CD4-positive, alpha-beta memory T cell (primary cell): ENCODE data around the gene CEP112. TPM values are rescaled to one million over a fixed set of nuclear protein-coding genes. Genes with fewer than 3 reads are reported as not detected.

ENCODE experiments used
- CTCF ChIA-PET: fragments of 350-600 bp; sonication (Branson Sonifier 250); formaldehyde crosslinking; loops from one replicate; lab custom pipeline; 2021; ENCODE audit warnings: inconsistent platforms; ENCODE audit not compliant: partially characterized antibody; lab: Charles Lee
- POLR2A ChIA-PET: fragments of 350-600 bp; sonication (Branson Sonifier 250); formaldehyde crosslinking; loops from one replicate; lab custom pipeline; 2021; ENCODE audit not compliant: partially characterized antibody; lab: Charles Lee
- DNase-seq, 5 donors: peaks; one replicate each; pipeline versions ENCODE4 v3.0.0 to v3.0.0-alpha.2; 2020 to 2022; ENCODE audit warnings: mixed read lengths in 1 of 5
- H3K27ac ChIP-seq: one replicate; pipeline ENCODE4 v1.7.0; 2013; ENCODE audit warnings: low read depth, low read length
- H3K27me3 ChIP-seq: 2 replicates; pipeline ENCODE4 v1.7.0; 2013; ENCODE audit warnings: mild to moderate bottlenecking, low read length, moderate library complexity; ENCODE audit not compliant: insufficient read depth
- H3K36me3 ChIP-seq: 2 replicates; pipeline ENCODE4 v1.7.0; 2013; ENCODE audit warnings: mild to moderate bottlenecking, low read length, moderate library complexity; ENCODE audit not compliant: insufficient read depth
- H3K4me1 ChIP-seq: 2 replicates; pipeline ENCODE4 v1.7.0; 2013; ENCODE audit warnings: mild to moderate bottlenecking, low read length, moderate library complexity; ENCODE audit not compliant: insufficient read depth
- H3K4me3 ChIP-seq, 2 donors: one replicate each; pipeline ENCODE4 v1.7.0; 2013; ENCODE audit warnings: low read length in 2 of 2, mild to moderate bottlenecking in 1 of 2
- H3K9me3 ChIP-seq, 2 donors: one replicate each; pipeline ENCODE4 v1.7.0; 2013; ENCODE audit warnings: low read length in 2 of 2, control low read depth in 1 of 2; ENCODE audit not compliant: control insufficient read depth in 1 of 2
- H3K27ac Mint-ChIP-seq, 7 donors: one replicate each; pipeline ENCODE4 v1.8.0; 2020 to 2021; ENCODE audit warnings: mixed read lengths in 7 of 7, mild to moderate bottlenecking in 6 of 7, inconsistent platforms in 3 of 7, moderate library complexity in 3 of 7
- H3K27me3 Mint-ChIP-seq, 2 donors: one replicate each; pipeline ENCODE4 v1.8.0; 2020 to 2021; ENCODE audit warnings: mixed read lengths in 2 of 2
- H3K36me3 Mint-ChIP-seq, 2 donors: one replicate each; pipeline ENCODE4 v1.8.0; 2020 to 2021; ENCODE audit warnings: mixed read lengths in 2 of 2, inconsistent platforms in 1 of 2, mild to moderate bottlenecking in 1 of 2
- H3K4me1 Mint-ChIP-seq, 4 donors: one replicate each; pipeline ENCODE4 v1.8.0; 2020 to 2021; ENCODE audit warnings: mixed read lengths in 4 of 4, mild to moderate bottlenecking in 1 of 4
- H3K4me3 Mint-ChIP-seq, 8 donors: one replicate each; pipeline ENCODE4 v1.8.0; 2020 to 2021; ENCODE audit warnings: mixed read lengths in 8 of 8, mild to moderate bottlenecking in 7 of 8, moderate library complexity in 6 of 8, inconsistent platforms in 3 of 8
- H3K9me3 Mint-ChIP-seq, 8 donors: one replicate each; pipeline ENCODE4 v1.8.0; 2020 to 2021; ENCODE audit warnings: mixed read lengths in 8 of 8, mild to moderate bottlenecking in 5 of 8, inconsistent platforms in 3 of 8, moderate library complexity in 1 of 8
- intact Hi-C: fragments of 100-400 bp; cut with micrococcal nuclease; formaldehyde crosslinking; loops from one replicate; pipeline ENCODE4 v1.15.1; 2023
- polyA plus RNA-seq, 2 donors: library from polyadenylated mRNA; unstranded; fragments of 300-500 nt; fragmentation: Illumina TruSeq; gene quantifications; one replicate each; pipeline ENCODE4 v1.2.3, GENCODE V29; 2021
- total RNA-seq, 2 experiments: library from RNA; stranded (reverse); gene quantifications; one replicate each; pipeline ENCODE4 v1.2.3, GENCODE V29; 2021

The CEP112 gene
- total and polyA plus RNA-seq, 4 experiments from 2014 or later = 0.34 to 3.9 (median 1.4) TPM

DNA sequence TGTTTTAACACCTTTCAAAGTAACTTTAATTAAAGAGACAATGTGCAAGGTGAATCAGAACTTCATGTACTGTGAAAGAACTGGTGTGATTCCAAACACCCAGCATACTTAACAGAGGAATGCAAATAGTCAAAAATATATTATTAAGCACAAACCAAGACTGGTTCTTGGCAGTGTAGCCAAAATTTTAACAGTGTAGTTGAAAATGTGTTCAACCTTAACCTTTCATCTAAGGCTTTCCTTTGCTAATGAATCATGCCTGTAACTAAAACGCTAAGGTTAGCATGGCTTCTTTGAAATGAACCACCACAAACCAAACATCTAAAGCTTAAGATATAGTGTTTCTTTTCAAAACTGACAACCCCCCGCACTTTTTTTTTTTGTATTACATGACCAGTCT, 484.2 kb downstream of the CEP112 start:
- Mint-ChIP-seq H3K9me3 (peaks cover 0 to 2% (median 0%) of the 10 kb centered on the region in 8 donors), H3K4me3 (no peak overlapping the region), H3K27me3 (peaks cover 0 to 2% of the 10 kb centered on the region in 2 donors), H3K36me3 (no peaks in the 10 kb centered on the region), H3K27ac (no peak overlapping the region), H3K4me1 (peaks cover 9 to 16% (median 10%) of the 10 kb centered on the region in 4 donors)
- POLR2A ChIA-PET = no interaction called here
- no peak overlapping the region for H3K4me3 ChIP-seq
- H3K27ac ChIP-seq = no peak overlapping the region
- CTCF ChIA-PET = no interaction called here
- intact Hi-C loops = no loop called here
- H3K4me1 ChIP-seq = peaks cover 13% of the 10 kb centered on the region
- H3K9me3 ChIP-seq = no peaks in the 10 kb centered on the region
- no peak for DNase-seq
- H3K36me3 ChIP-seq = no peaks in the 10 kb centered on the region
- H3K27me3 ChIP-seq = no peaks in the 10 kb centered on the region

DNA sequence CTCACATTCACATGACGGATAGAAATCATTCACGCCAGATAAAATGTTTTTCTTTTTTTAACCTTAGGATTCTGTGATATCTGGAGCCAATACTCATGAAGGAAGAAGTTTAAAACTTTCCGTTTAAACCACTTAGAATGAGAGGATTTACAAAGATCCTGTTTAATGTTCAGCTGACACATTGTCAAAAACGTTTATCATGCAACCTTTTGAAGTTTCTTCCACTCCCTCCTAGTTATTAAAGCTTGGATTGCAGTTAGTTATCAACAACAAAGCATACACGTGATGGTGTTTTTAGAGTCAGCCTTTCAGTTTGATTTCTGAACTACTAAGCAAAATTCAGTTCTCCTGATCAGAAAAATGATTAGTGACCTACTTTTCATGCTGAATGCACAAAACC, 487.2 kb downstream of the CEP112 start:
- Histone ChIP-seq H3K4me3 (no peak overlapping the region), H3K27ac (no peak overlapping the region), H3K27me3 (no peaks in the 10 kb centered on the region), H3K4me1 (no peaks in the 10 kb centered on the region), H3K36me3 (no peaks in the 10 kb centered on the region), H3K9me3 (no peaks in the 10 kb centered on the region)
- no peak overlapping the region for H3K27ac Mint-ChIP-seq
- no peaks in the 10 kb centered on the region for H3K36me3 Mint-ChIP-seq
- no peaks in the 10 kb centered on the region for H3K4me1 Mint-ChIP-seq
- POLR2A ChIA-PET = no interaction called here
- no peak overlapping the region for H3K4me3 Mint-ChIP-seq
- H3K27me3 Mint-ChIP-seq = peaks cover 0 to 2% of the 10 kb centered on the region in 2 donors
- intact Hi-C loops = no loop called here
- no peak for DNase-seq
- CTCF ChIA-PET = no interaction called here
- H3K9me3 Mint-ChIP-seq = peaks cover 0 to 4% (median 0%) of the 10 kb centered on the region in 8 donors

GRCh38 chr17:65703891-65704290, 488.0 kb downstream of the CEP112 start:
- no peaks in the 10 kb centered on the region for H3K4me1 ChIP-seq
- intact Hi-C loops = no loop called here
- Mint-ChIP-seq H3K27me3 (peaks cover 3% of the 10 kb centered on the region in 2 donors), H3K9me3 (peaks cover 0 to 4% (median 0%) of the 10 kb centered on the region in 8 donors), H3K4me1 (no peaks in the 10 kb centered on the region), H3K4me3 (no peak overlapping the region), H3K36me3 (no peaks in the 10 kb centered on the region), H3K27ac (no peak overlapping the region)
- no peak for DNase-seq
- H3K4me3 ChIP-seq = no peak overlapping the region
- H3K27me3 ChIP-seq = no peaks in the 10 kb centered on the region
- ChIA-PET POLR2A (no interaction called here), CTCF (no interaction called here)
- no peaks in the 10 kb centered on the region for H3K9me3 ChIP-seq
- no peaks in the 10 kb centered on the region for H3K36me3 ChIP-seq
- no peak overlapping the region for H3K27ac ChIP-seq

DNA sequence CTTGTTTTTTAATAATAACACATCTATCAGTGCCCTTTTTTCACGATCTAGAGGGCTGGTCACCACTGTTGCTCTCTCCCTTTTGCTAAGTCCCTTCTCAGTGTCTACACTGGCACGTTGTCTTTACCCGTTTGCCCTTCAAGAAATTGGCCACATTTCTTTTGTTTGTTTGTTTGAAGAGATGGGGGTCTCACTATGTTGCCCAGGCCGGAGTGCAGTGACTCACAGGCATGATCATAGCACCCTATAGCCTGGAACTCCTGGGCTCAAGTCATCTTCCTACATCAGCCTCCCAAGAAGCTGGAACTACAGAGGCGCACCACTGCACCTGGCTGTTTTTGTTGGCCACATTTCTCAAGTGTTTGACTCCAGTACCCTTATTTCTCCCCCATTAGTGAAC, 492.5 kb downstream of the CEP112 start:
- H3K27me3 ChIP-seq = no peaks in the 10 kb centered on the region
- H3K27me3 Mint-ChIP-seq = peaks cover 3 to 6% of the 10 kb centered on the region in 2 donors
- H3K4me1 Mint-ChIP-seq = no peaks in the 10 kb centered on the region
- H3K36me3 Mint-ChIP-seq = no peaks in the 10 kb centered on the region
- no peak overlapping the region for H3K27ac Mint-ChIP-seq
- no peaks in the 10 kb centered on the region for H3K9me3 ChIP-seq
- no peaks in the 10 kb centered on the region for H3K36me3 ChIP-seq
- H3K4me3 Mint-ChIP-seq = no peak overlapping the region
- ChIA-PET POLR2A (no interaction called here), CTCF (no interaction called here)
- no peak for DNase-seq
- H3K4me3 ChIP-seq = no peak overlapping the region
- peaks cover 0 to 3% (median 0%) of the 10 kb centered on the region in 8 donors for H3K9me3 Mint-ChIP-seq
- no peak overlapping the region for H3K27ac ChIP-seq
- intact Hi-C loops = no loop called here
- no peaks in the 10 kb centered on the region for H3K4me1 ChIP-seq

GRCh38 chr17:65698381-65699061, 493.4 kb downstream of the CEP112 start:
- Mint-ChIP-seq H3K27ac (no peak overlapping the region), H3K4me1 (no peaks in the 10 kb centered on the region), H3K36me3 (no peaks in the 10 kb centered on the region), H3K27me3 (peaks cover 3 to 8% of the 10 kb centered on the region in 2 donors), H3K9me3 (peaks cover 0 to 3% (median 0%) of the 10 kb centered on the region in 8 donors), H3K4me3 (no peak overlapping the region)
- POLR2A ChIA-PET = no interaction called here
- no peak for DNase-seq
- Histone ChIP-seq H3K9me3 (no peaks in the 10 kb centered on the region), H3K36me3 (no peaks in the 10 kb centered on the region), H3K4me3 (no peak overlapping the region), H3K27ac (no peak overlapping the region), H3K27me3 (no peaks in the 10 kb centered on the region), H3K4me1 (no peaks in the 10 kb centered on the region)
- CTCF ChIA-PET = no interaction called here
- intact Hi-C loops = no loop called here

DNA sequence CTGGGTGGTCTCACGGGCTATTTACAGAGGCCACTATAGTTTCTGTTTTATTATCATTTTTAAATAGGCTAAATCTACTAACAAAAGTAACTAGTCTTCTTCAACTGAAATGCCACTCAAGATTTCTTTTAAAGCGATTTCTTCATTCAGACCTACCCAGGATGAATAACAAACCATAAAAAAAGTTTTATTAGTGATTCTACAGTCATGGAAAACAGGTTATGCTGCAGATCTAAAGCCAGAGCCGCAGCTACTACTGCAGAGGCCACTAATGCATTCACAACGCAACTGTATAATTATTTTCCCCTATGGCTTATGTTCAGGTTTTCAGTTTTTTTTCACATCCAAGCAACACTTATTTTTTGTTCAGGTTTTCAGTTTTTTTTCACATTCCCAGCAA, 494.3 kb downstream of the CEP112 start:
- POLR2A ChIA-PET = no interaction called here
- no peak overlapping the region for H3K4me3 Mint-ChIP-seq
- CTCF ChIA-PET = no interaction called here
- intact Hi-C loops = no loop called here
- no peaks in the 10 kb centered on the region for H3K4me1 Mint-ChIP-seq
- H3K36me3 Mint-ChIP-seq = no peaks in the 10 kb centered on the region
- H3K9me3 ChIP-seq = no peaks in the 10 kb centered on the region
- H3K36me3 ChIP-seq = no peaks in the 10 kb centered on the region
- no peak overlapping the region for H3K27ac Mint-ChIP-seq
- H3K27ac ChIP-seq = no peak overlapping the region
- H3K4me1 ChIP-seq = no peaks in the 10 kb centered on the region
- no peak for DNase-seq
- H3K27me3 ChIP-seq = no peaks in the 10 kb centered on the region
- H3K9me3 Mint-ChIP-seq = peaks cover 0 to 3% (median 0%) of the 10 kb centered on the region in 8 donors
- peaks cover 3 to 8% of the 10 kb centered on the region in 2 donors for H3K27me3 Mint-ChIP-seq
- H3K4me3 ChIP-seq = no peak overlapping the region

- Mint-ChIP-seq H3K27me3 (peaks cover 3 to 8% of the 10 kb centered on the region in 2 donors), H3K27ac (no peak overlapping the region), H3K36me3 (no peaks in the 10 kb centered on the region), H3K4me3 (no peak overlapping the region), H3K4me1 (no peaks in the 10 kb centered on the region), H3K9me3 (peaks cover 0 to 3% (median 0%) of the 10 kb centered on the region in 8 donors)
- ChIA-PET POLR2A (no interaction called here), CTCF (no interaction called here)
- DNase-seq = no peak
- Histone ChIP-seq H3K36me3 (no peaks in the 10 kb centered on the region), H3K9me3 (no peaks in the 10 kb centered on the region), H3K27me3 (no peaks in the 10 kb centered on the region), H3K27ac (no peak overlapping the region), H3K4me1 (no peaks in the 10 kb centered on the region), H3K4me3 (no peak overlapping the region)
- intact Hi-C loops = no loop called here
Observed at GRCh38 chr17:65696739-65697394, 495.1 kb downstream of the CEP112 start.
